ENCODE measurements around the gene SYT12.

GRCh38 chr11:67040147-67040546 is 17.2 kb downstream of the SYT12 start:
- TF ChIP-seq CTCF (IDR thresholded peaks at IDR 0.05; ENCODE audit: low read length) (no peak), EZH2 (optimal IDR thresholded peaks at IDR 0.05; ENCODE audit: low read depth, low read length) (no peak)
